HEK293 (cell line): ENCODE data around the gene ANKRD13D.

ENCODE experiments used
- CTCF ChIA-PET: fragments of 350-600 bp; formaldehyde crosslinking; extraction: SDS; loops from one replicate; lab custom pipeline; 2021; ENCODE audit warnings: antibody characterized with exemption; lab: Yijun Ruan, JAX
- POLR2A ChIA-PET: fragments of 300-600 bp; formaldehyde crosslinking; extraction: SDS; loops from one replicate; lab custom pipeline; 2020; ENCODE audit warnings: antibody characterized with exemption, inconsistent platforms; lab: Yijun Ruan, JAX
- H3K27ac ChIP-seq: fragments of 200-500 bp; sonication (Bioruptor generic); 2 replicates; pipeline ENCODE4 v1.5.1; 2014; ENCODE audit warnings: low read depth, low read length, control low read depth, inconsistent platforms; ENCODE audit errors: extremely low read depth
- H3K36me3 ChIP-seq, 2 experiments: fragments of 200-500 bp in 1 of 2; sonication (Bioruptor generic) in 1 of 2; 1 replicate in 1 of 2; 2 replicates in 1 of 2; pipeline ENCODE4 v1.5.1; 2014 to 2017; ENCODE audit warnings: inconsistent platforms in 2 of 2, low read length in 2 of 2; ENCODE audit not compliant: control insufficient read depth in 2 of 2, insufficient read depth in 1 of 2
- H3K4me1 ChIP-seq: fragments of 200-500 bp; sonication (Bioruptor generic); 2 replicates; pipeline ENCODE4 v1.5.1; 2014; ENCODE audit warnings: mild to moderate bottlenecking, low read length, inconsistent platforms; ENCODE audit not compliant: control insufficient read depth, insufficient read depth
- H3K4me3 ChIP-seq: 2 replicates; pipeline ENCODE4 v1.5.1; 2011; ENCODE audit warnings: low read depth, mild to moderate bottlenecking, control low read depth, low read length, moderate library complexity
- H3K9me3 ChIP-seq: fragments of 200-500 bp; sonication (Bioruptor generic); 2 replicates; pipeline ENCODE4 v1.5.1; 2014; ENCODE audit warnings: low read depth, low read length, inconsistent platforms; ENCODE audit not compliant: control insufficient read depth, insufficient read depth
- AEBP2 ChIP-seq: fragments of 450-650 bp; formaldehyde crosslinking; IDR thresholded peaks from 2 replicates; pipeline ENCODE4 v1.5.1; 2016; ENCODE audit warnings: missing biosample characterization, missing genetic modification characterization, borderline replicate concordance
- CTCF ChIP-seq: fragments of 450-650 bp; formaldehyde crosslinking; IDR thresholded peaks from 2 replicates; pipeline ENCODE4 v1.5.1; 2016; ENCODE audit warnings: missing biosample characterization, missing genetic modification characterization
- GLI4 ChIP-seq: fragments of 450-650 bp; formaldehyde crosslinking; IDR thresholded peaks from 2 replicates; pipeline ENCODE4 v1.5.1; 2016; ENCODE audit warnings: missing biosample characterization, missing genetic modification characterization
- GLIS1 ChIP-seq: fragments of 450-650 bp; formaldehyde crosslinking; IDR thresholded peaks from 2 replicates; pipeline ENCODE4 v1.5.1; 2016; ENCODE audit warnings: missing biosample characterization, missing genetic modification characterization
- GLIS2 ChIP-seq: fragments of 450-650 bp; formaldehyde crosslinking; IDR thresholded peaks from 2 replicates; pipeline ENCODE4 v1.5.1; 2016; ENCODE audit warnings: missing biosample characterization, missing genetic modification characterization
- MEIS1 ChIP-seq: sonication (generic); formaldehyde crosslinking; IDR thresholded peaks from 2 replicates; pipeline ENCODE4 v1.8.1; 2022; ENCODE audit warnings: missing genetic modification reagents, mild to moderate bottlenecking, borderline replicate concordance
- OVOL3 ChIP-seq: fragments of 450-650 bp; formaldehyde crosslinking; IDR thresholded peaks from 2 replicates; pipeline ENCODE4 v1.5.1; 2016; ENCODE audit warnings: missing biosample characterization, missing genetic modification characterization
- PRDM1 ChIP-seq: fragments of 450-650 bp; formaldehyde crosslinking; IDR thresholded peaks from 2 replicates; pipeline ENCODE4; 2016; ENCODE audit warnings: missing biosample characterization, missing genetic modification characterization
- SALL2 ChIP-seq: fragments of 450-650 bp; formaldehyde crosslinking; IDR thresholded peaks from 2 replicates; pipeline ENCODE4 v1.5.0; 2017; ENCODE audit warnings: missing biosample characterization, mild to moderate bottlenecking, missing genetic modification characterization, borderline replicate concordance
- SCRT1 ChIP-seq: fragments of 450-650 bp; formaldehyde crosslinking; IDR thresholded peaks from 2 replicates; pipeline ENCODE4 v1.5.1; 2016; ENCODE audit warnings: missing biosample characterization, missing genetic modification characterization, borderline replicate concordance
- SCRT2 ChIP-seq: fragments of 450-650 bp; formaldehyde crosslinking; IDR thresholded peaks from 2 replicates; pipeline ENCODE4 v1.5.1; 2016; ENCODE audit warnings: missing biosample characterization, missing genetic modification characterization
- SP2 ChIP-seq: fragments of 450-650 bp; formaldehyde crosslinking; IDR thresholded peaks from 2 replicates; pipeline ENCODE4 v1.5.1; 2016; ENCODE audit warnings: missing biosample characterization, missing genetic modification characterization
- TRIM28 ChIP-seq: IDR thresholded peaks from 2 replicates; pipeline ENCODE4 v1.6.1; 2011; ENCODE audit warnings: low read length, control low read depth, borderline replicate concordance
- ZBTB20 ChIP-seq: fragments of 450-650 bp; formaldehyde crosslinking; IDR thresholded peaks from 2 replicates; pipeline ENCODE4 v1.5.1; 2016; ENCODE audit warnings: missing biosample characterization, missing genetic modification characterization
- ZIC2 ChIP-seq: fragments of 450-650 bp; formaldehyde crosslinking; IDR thresholded peaks from 2 replicates; pipeline ENCODE4 v1.5.1; 2016; ENCODE audit warnings: missing biosample characterization, missing genetic modification characterization
- ZNF146 ChIP-seq: fragments of 450-650 bp; formaldehyde crosslinking; IDR thresholded peaks from 2 replicates; pipeline ENCODE4 v1.5.1; 2016; ENCODE audit warnings: missing biosample characterization, missing genetic modification characterization
- ZNF157 ChIP-seq: fragments of 450-650 bp; formaldehyde crosslinking; IDR thresholded peaks from 2 replicates; pipeline ENCODE4 v1.5.1; 2016; ENCODE audit warnings: missing biosample characterization, missing genetic modification characterization
- ZNF16 ChIP-seq: fragments of 450-650 bp; formaldehyde crosslinking; IDR thresholded peaks from 2 replicates; pipeline ENCODE4 v1.5.1; 2016; ENCODE audit warnings: low read depth, missing biosample characterization, missing genetic modification characterization
- ZNF23 ChIP-seq: fragments of 450-650 bp; formaldehyde crosslinking; IDR thresholded peaks from 2 replicates; pipeline ENCODE4 v1.5.1; 2016; ENCODE audit warnings: missing biosample characterization, missing genetic modification characterization, borderline replicate concordance
- ZNF26 ChIP-seq: fragments of 450-650 bp; formaldehyde crosslinking; IDR thresholded peaks from 2 replicates; pipeline ENCODE4 v1.5.1; 2016; ENCODE audit warnings: missing biosample characterization, missing genetic modification characterization
- ZNF423 ChIP-seq: fragments of 450-650 bp; formaldehyde crosslinking; IDR thresholded peaks from 2 replicates; pipeline ENCODE4 v1.5.1; 2016; ENCODE audit warnings: missing biosample characterization, missing genetic modification characterization
- ZNF473 ChIP-seq: fragments of 450-650 bp; formaldehyde crosslinking; IDR thresholded peaks from 2 replicates; pipeline ENCODE4 v1.5.1; 2017; ENCODE audit warnings: missing biosample characterization, missing genetic modification characterization
- ZNF513 ChIP-seq: fragments of 450-650 bp; IDR thresholded peaks from 2 replicates; pipeline ENCODE4 v1.5.1; 2018; ENCODE audit warnings: missing biosample characterization, missing genetic modification characterization
- ZNF544 ChIP-seq: fragments of 450-650 bp; formaldehyde crosslinking; IDR thresholded peaks from 2 replicates; pipeline ENCODE4 v1.5.0; 2017; ENCODE audit warnings: missing biosample characterization, missing genetic modification characterization
- ZNF548 ChIP-seq: fragments of 450-650 bp; formaldehyde crosslinking; IDR thresholded peaks from 2 replicates; pipeline ENCODE4 v1.5.1; 2016; ENCODE audit warnings: missing biosample characterization, missing genetic modification characterization
- ZNF623 ChIP-seq: fragments of 450-650 bp; formaldehyde crosslinking; IDR thresholded peaks from 2 replicates; pipeline ENCODE4 v1.5.1; 2016; ENCODE audit warnings: missing biosample characterization, missing genetic modification characterization
- ZNF626 ChIP-seq: fragments of 450-650 bp; sonication (Bioruptor Pico); formaldehyde crosslinking; IDR thresholded peaks from 2 replicates; pipeline ENCODE4 v1.5.1; 2018; ENCODE audit warnings: missing biosample characterization, missing genetic modification characterization, inconsistent platforms
- ZNF664 ChIP-seq: fragments of 450-650 bp; formaldehyde crosslinking; IDR thresholded peaks from 2 replicates; pipeline ENCODE4 v1.5.1; 2016; ENCODE audit warnings: missing biosample characterization, missing genetic modification characterization
- ZNF677 ChIP-seq: fragments of 450-650 bp; IDR thresholded peaks from 2 replicates; pipeline ENCODE4 v1.5.0; 2018; ENCODE audit warnings: missing biosample characterization, mild to moderate bottlenecking, missing genetic modification characterization, moderate library complexity
- ZNF792 ChIP-seq: fragments of 450-650 bp; formaldehyde crosslinking; IDR thresholded peaks from 2 replicates; pipeline ENCODE4 v1.5.1; 2016; ENCODE audit warnings: missing biosample characterization, missing genetic modification characterization

Gene ANKRD13D

GRCh38 chr11:67276781-67277230 is 12.3 kb upstream of the ANKRD13D start:
- POLR2A ChIA-PET = interaction anchor here (0.8 to 1.7 kb wide), 2 partner anchors 10 to 11 kb away, joined by 3 to 11 read pairs; partner anchors contain the start of genes ANKRD13D and GRK2
- TF ChIP-seq CTCF = peak; percentile 69
- no peak for TF ChIP-seq TRIM28
- no peak for TF ChIP-seq ZNF473 (tag by site-specific recombination)
- peak; percentile 48 for TF ChIP-seq SCRT2 (tag by site-specific recombination)
- no peak for TF ChIP-seq ZNF623
- no peak for TF ChIP-seq ZNF146
- TF ChIP-seq GLIS2 = 0 out of 2 replicates have a peak, but pooled peaks have one; percentile 19
- 0 out of 2 replicates have a peak, but pooled peaks have one; percentile 0 for TF ChIP-seq ZNF423 (tag by site-specific recombination)
- peak; percentile 82 for TF ChIP-seq GLIS1
- TF ChIP-seq, all 188 proteins: peak for 5
- Histone ChIP-seq H3K4me3 (no peak overlapping the region), H3K4me1 (peaks cover 4% of the 10 kb centered on the region), H3K27ac (peak overlapping the region; percentile 93), H3K9me3 (no peaks in the 10 kb centered on the region), H3K36me3 (peaks cover 0 to 65% of the 10 kb centered on the region in 2 experiments; a peak in 1 of 3 replicates)
- CTCF ChIA-PET = interaction anchor here (0.7 to 1.5 kb wide), 6 partner anchors 9 to 515 kb away, joined by 3 to 6 read pairs (median 4); no protein-coding TSS in a partner anchor

- ChIA-PET CTCF (interaction anchor here (0.7 to 1.5 kb wide), 6 partner anchors 10 to 514 kb away, joined by 3 to 6 read pairs (median 4); no protein-coding TSS in a partner anchor), POLR2A (interaction anchor here (0.6 to 1.7 kb wide), 4 partner anchors 11 to 14 kb away, joined by 3 to 11 read pairs (median 4); partner anchors contain the start of genes ANKRD13D and GRK2)
- Histone ChIP-seq H3K27ac (peak overlapping the region; percentile 93), H3K36me3 (peaks cover 0 to 65% of the 10 kb centered on the region in 2 experiments; a peak in 1 of 3 replicates), H3K4me1 (peaks cover 4% of the 10 kb centered on the region), H3K4me3 (no peak overlapping the region), H3K9me3 (no peaks in the 10 kb centered on the region)
- TF ChIP-seq ZNF664 (no peak), ZNF677 (tag by site-specific recombination) (no peak), ZNF792 (tag by site-specific recombination) (no peak), AEBP2 (tag by site-specific recombination) (no peak), ZNF16 (no peak), ZNF26 (tag by site-specific recombination) (no peak), SALL2 (no peak), SCRT1 (no peak), GLIS2 (no peak), PRDM1 (no peak), ZIC2 (tag by site-specific recombination) (peak; percentile 57; the same call in 1 of the 2 replicates), ZNF157 (tag by site-specific recombination) (no peak), OVOL3 (no peak), ZNF23 (tag by site-specific recombination) (no peak), SP2 (tag by site-specific recombination) (peak; percentile 45), GLI4 (tag by site-specific recombination) (no peak), ZBTB20 (no peak), ZNF544 (tag by site-specific recombination) (no peak), MEIS1 (CRISPR knock-in tag) (no peak), ZNF626 (tag by site-specific recombination) (no peak), ZNF513 (tag by site-specific recombination) (no peak), ZNF548 (tag by site-specific recombination) (no peak)
Measured at GRCh38 chr11:67277231-67277961, 11.7 kb upstream of the ANKRD13D start.
